ENCODE results near the gene ARHGAP35. TPM values are rescaled to one million over a fixed set of nuclear protein-coding genes. Genes with fewer than 3 reads are reported as not detected.

Gene ARHGAP35
- total RNA-seq, 4 donors from 2014 or later: 49.7 to 94.5 (median 77.7) TPM

DNA sequence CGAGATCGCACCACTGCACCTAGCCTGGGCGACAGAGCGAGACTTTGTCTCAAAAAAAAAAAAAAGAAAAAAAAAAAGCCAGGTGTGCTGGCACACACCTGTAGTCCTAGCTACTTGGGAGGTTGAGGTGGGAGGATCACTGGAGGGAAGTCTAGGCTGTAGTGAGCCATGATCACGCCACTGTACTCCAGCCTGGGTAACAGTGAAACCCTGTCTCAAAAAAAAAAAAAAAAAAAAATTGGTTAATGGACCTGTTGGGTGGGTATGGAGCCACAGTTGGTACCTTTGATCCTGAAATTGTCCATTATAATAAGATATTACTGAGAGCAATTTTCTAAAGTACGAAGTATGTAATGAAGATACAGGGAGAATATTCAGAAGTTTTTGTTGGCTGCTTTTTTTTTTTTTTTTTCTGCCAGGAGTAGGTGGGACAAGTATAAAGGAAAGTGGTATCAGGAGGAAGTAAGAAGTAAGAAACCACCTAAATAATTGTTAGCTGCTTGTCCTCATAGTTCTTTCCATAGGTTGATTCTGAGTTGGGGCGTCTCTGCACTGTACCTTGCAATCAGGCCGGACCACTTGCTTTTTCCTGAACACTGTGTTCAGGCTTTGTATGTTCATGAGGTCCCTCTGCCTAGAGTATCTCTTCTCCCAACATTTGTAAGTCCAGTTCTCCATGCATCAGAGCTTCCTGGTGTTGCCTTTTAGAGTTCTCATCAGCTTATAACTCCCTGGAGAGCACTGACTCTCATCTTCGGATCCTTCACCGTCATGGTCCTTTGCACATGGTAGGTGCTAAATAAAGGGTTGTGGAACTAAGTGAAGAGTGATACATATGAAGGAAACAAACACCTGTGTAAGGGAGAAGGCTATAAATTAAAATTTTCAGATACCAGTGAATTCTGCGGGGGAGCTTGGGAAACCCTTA, 31.7 kb downstream of the ARHGAP35 start:
- Histone ChIP-seq H3K27ac (replicated peaks in 1 of 4) (no peak overlapping the region), H3K4me1 (peaks cover 10 to 20% (median 13%) of the 10 kb centered on the region in 4 donors), H3K4me3 (no peak overlapping the region), H3K9me3 (no peaks in the 10 kb centered on the region), H3K27me3 (no peaks in the 10 kb centered on the region), H3K36me3 (no peaks in the 10 kb centered on the region)
- TF ChIP-seq EP300 (IDR thresholded peaks at IDR 0.05): no peak
- TF ChIP-seq POLR2A (IDR thresholded peaks at IDR 0.05; ENCODE audit: low read depth): no peak
- TF ChIP-seq POLR2AphosphoS5 (IDR thresholded peaks at IDR 0.05): no peak
- no peak for TF ChIP-seq CTCF (IDR thresholded peaks at IDR 0.05)
- WGBS: 90% methylated on average over 11 of the region's 11 CpGs
- intact Hi-C loops (cut with DNase I): no loop called here
- DNase-seq (ENCODE audit: extremely low spot score): no peak

GRCh38 chr19:46896076-46896794, 35.4 kb downstream of the ARHGAP35 start:
- H3K4me1 ChIP-seq: peaks cover 14 to 24% (median 20%) of the 10 kb centered on the region in 4 donors
- no peaks in the 10 kb centered on the region for H3K36me3 ChIP-seq
- TF ChIP-seq CTCF (IDR thresholded peaks at IDR 0.05) (no peak), EP300 (IDR thresholded peaks at IDR 0.05) (no peak), POLR2A (IDR thresholded peaks at IDR 0.05; ENCODE audit: low read depth) (no peak), POLR2AphosphoS5 (IDR thresholded peaks at IDR 0.05) (no peak)
- no peak for DNase-seq (ENCODE audit: extremely low spot score)
- intact Hi-C loops (cut with DNase I): no loop called here
- no peak overlapping the region for H3K4me3 ChIP-seq
- no peaks in the 10 kb centered on the region for H3K27me3 ChIP-seq
- H3K9me3 ChIP-seq: no peaks in the 10 kb centered on the region
- no peak overlapping the region for H3K27ac ChIP-seq (replicated peaks in 1 of 4)
- WGBS: 84% methylated on average over 10 of the region's 10 CpGs

DNA sequence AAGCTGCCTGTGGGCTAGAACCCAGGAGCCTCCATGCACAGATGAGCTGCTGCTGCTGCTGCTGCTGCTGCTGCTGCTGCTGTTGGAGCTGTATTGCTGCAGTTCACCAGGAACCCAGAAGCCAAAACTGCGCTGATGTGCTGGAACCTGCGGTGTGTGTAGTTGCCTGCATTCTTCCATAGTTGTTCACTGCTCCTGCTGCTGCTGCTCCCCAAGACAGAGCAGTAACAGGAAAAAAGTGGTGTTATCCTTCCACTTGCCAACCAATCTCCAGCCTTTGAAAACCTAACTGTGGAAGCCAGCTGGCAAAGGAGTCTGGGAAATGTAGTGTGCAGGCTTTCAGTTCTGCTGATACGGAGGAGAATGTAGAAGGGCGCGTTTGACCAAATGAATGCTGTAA, 37.9 kb downstream of the ARHGAP35 start:
- no peak for DNase-seq (ENCODE audit: extremely low spot score)
- 68% methylated on average over 5 of the region's 5 CpGs for WGBS
- H3K4me1 ChIP-seq: peaks cover 38 to 47% (median 41%) of the 10 kb centered on the region in 4 donors
- TF ChIP-seq POLR2AphosphoS5 (IDR thresholded peaks at IDR 0.05) (no peak), POLR2A (IDR thresholded peaks at IDR 0.05; ENCODE audit: low read depth) (no peak), CTCF (IDR thresholded peaks at IDR 0.05) (no peak), EP300 (IDR thresholded peaks at IDR 0.05) (no peak)
- no peaks in the 10 kb centered on the region for H3K27me3 ChIP-seq
- intact Hi-C loops (cut with DNase I): no loop called here
- H3K4me3 ChIP-seq: no peak overlapping the region
- H3K27ac ChIP-seq (replicated peaks in 1 of 4): no peak overlapping the region
- H3K36me3 ChIP-seq: no peaks in the 10 kb centered on the region
- H3K9me3 ChIP-seq: no peaks in the 10 kb centered on the region

GRCh38 chr19:46900341-46900740, 39.5 kb downstream of the ARHGAP35 start:
- no peak for DNase-seq (ENCODE audit: extremely low spot score)
- Histone ChIP-seq H3K4me1 (peaks cover 49 to 51% (median 50%) of the 10 kb centered on the region in 4 donors), H3K27me3 (no peaks in the 10 kb centered on the region), H3K9me3 (no peaks in the 10 kb centered on the region), H3K27ac (replicated peaks in 1 of 4) (no peak overlapping the region), H3K4me3 (no peak overlapping the region), H3K36me3 (no peaks in the 10 kb centered on the region)
- 100% methylated on average over 5 of the region's 5 CpGs for WGBS
- intact Hi-C loops (cut with DNase I): no loop called here
- no peak for TF ChIP-seq CTCF (IDR thresholded peaks at IDR 0.05)

Data from esophagus muscularis mucosa (tissue), 4 donors.